ENCODE results near the gene KRT83. TPM values are rescaled to one million over a fixed set of nuclear protein-coding genes. Genes with fewer than 3 reads are reported as not detected.
"Not testable (repeated sequence)": the region's sequence is repeated elsewhere in the genome, so short reads cannot be mapped to it uniquely, and the experiment has no call there.

KRT83 gene
- total and polyA plus RNA-seq, 2 donors (not counting 1 experiment from before 2014, with no cell fraction given): not detected

DNA sequence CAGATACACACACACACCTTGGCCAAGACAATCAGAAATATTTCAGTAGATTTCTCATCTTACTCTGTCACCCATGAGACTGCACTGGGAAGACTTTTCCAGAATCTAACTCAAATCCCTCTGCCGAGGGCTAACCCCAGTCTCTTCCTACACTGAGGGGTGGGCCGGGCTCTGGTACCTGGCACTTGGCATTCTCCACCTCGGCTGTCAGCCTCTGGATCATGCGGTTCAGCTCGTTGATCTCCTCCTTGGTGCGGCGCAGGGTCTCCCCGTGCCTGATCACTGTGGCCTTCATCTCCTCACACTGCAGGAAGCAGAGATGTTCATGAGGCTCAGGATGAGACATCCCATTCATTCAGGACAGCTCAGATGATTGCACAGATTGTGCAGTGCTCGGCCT lies 4.9 kb downstream of the KRT83 start:
- DNase-seq (no peak), ATAC-seq (ENCODE audit: low read depth) (no peak)
- Histone ChIP-seq H3K27me3 (replicated peaks in 1 of 4; ENCODE audit: control extremely low read depth in 1 of 4, control insufficient read depth in 3 of 4, insufficient read depth in 4 of 4, low read length in 3 of 4) (peaks cover 0 to 19% (median 3%) of the 10 kb centered on the region in 4 experiments), H3K4me3 (ENCODE audit: control extremely low read depth in 1 of 5, extremely low read depth in 1 of 5, insufficient read depth in 1 of 5, low read depth in 2 of 5, low read length in 4 of 5) (no peak overlapping the region), H3K79me2 (ENCODE audit: control insufficient read depth, insufficient read depth, low read length) (no peaks in the 10 kb centered on the region), H3K9me3 (ENCODE audit: control extremely low read depth in 1 of 3, control insufficient read depth in 2 of 3, insufficient read depth in 1 of 3, low read length in 2 of 3) (no peaks in the 10 kb centered on the region), H2AFZ (ENCODE audit: insufficient read depth, low read depth, low read length, poor library complexity, severe bottlenecking) (no peak overlapping the region), H3K4me1 (ENCODE audit: control insufficient read depth in 2 of 2, insufficient read depth in 2 of 2, low read length in 2 of 2) (no peaks in the 10 kb centered on the region), H3K9ac (ENCODE audit: low read length) (no peak overlapping the region), H4K20me1 (ENCODE audit: control insufficient read depth, insufficient read depth, low read length, poor library complexity, severe bottlenecking) (no peaks in the 10 kb centered on the region), H3K36me3 (replicated peaks in 1 of 2; ENCODE audit: control extremely low read depth in 1 of 2, control insufficient read depth in 1 of 2, extremely low read depth in 1 of 2, insufficient read depth in 2 of 2, low read length in 1 of 2) (no peaks in the 10 kb centered on the region), H3K4me2 (replicated peaks; ENCODE audit: low read depth, low read length, poor library complexity, severe bottlenecking) (no peak overlapping the region), H3K27ac (ENCODE audit: low read length in 2 of 2) (no peak overlapping the region)
- Mint-ChIP-seq H3K4me1 (no peaks in the 10 kb centered on the region), H3K9me3 (ENCODE audit: insufficient read depth) (no peaks in the 10 kb centered on the region), H3K27me3 (peaks cover 40% of the 10 kb centered on the region), H3K4me3 (no peak overlapping the region), H3K27ac (no peak overlapping the region)
- intact Hi-C loops (cut with micrococcal nuclease): no loop called here
- TF ChIP-seq EZH2 (IDR thresholded peaks at IDR 0.05; ENCODE audit: borderline replicate concordance, insufficient read depth, low read depth, low read length, poor library complexity, severe bottlenecking) (no peak), CTCF (IDR thresholded peaks at IDR 0.05) (no peak)
- ChIA-PET POLR2A (no interaction called here), CTCF (interaction anchor here (0.8 to 1.5 kb wide), 3 partner anchors 9 to 164 kb away, joined by 3 read pairs; no protein-coding TSS in a partner anchor)
- 92% methylated on average over 9 of the region's 9 CpGs for WGBS (ENCODE audit: insufficient coverage)

DNA sequence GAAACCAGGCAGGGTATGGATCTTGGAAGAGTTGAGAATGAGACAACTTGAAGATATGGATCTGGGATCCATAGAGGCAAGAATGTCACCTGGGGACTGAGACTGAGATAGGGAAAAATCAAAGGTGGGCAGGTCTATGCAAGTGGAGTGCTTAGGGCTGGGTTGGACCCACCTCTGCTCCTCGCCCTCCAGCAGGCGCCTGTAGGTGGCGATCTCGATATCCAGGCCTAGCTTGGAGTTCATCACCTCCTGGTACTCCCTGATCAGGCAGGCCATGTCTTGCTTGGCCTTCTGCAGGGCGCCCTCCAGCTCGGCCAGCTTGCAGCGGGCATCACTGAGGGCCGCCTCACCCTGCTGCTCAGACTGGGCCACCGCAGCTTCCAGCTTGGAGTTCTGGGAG lies 5.5 kb downstream of the KRT83 start:
- H3K9me3 ChIP-seq (ENCODE audit: control extremely low read depth in 1 of 3, control insufficient read depth in 2 of 3, insufficient read depth in 1 of 3, low read length in 2 of 3); H3K79me2 ChIP-seq (ENCODE audit: control insufficient read depth, insufficient read depth, low read length); H3K9me3 Mint-ChIP-seq (ENCODE audit: insufficient read depth); POLR2A ChIA-PET; H3K4me3 Mint-ChIP-seq; H3K4me1 ChIP-seq (ENCODE audit: control insufficient read depth in 2 of 2, insufficient read depth in 2 of 2, low read length in 2 of 2); H2AFZ ChIP-seq (ENCODE audit: insufficient read depth, low read depth, low read length, poor library complexity, severe bottlenecking); DNase-seq; intact Hi-C loops (cut with micrococcal nuclease); H3K9ac ChIP-seq (ENCODE audit: low read length); H3K27ac Mint-ChIP-seq; H3K4me2 ChIP-seq (replicated peaks; ENCODE audit: low read depth, low read length, poor library complexity, severe bottlenecking); H3K4me3 ChIP-seq (ENCODE audit: control extremely low read depth in 1 of 5, extremely low read depth in 1 of 5, insufficient read depth in 1 of 5, low read depth in 2 of 5, low read length in 4 of 5); ATAC-seq (ENCODE audit: low read depth); H4K20me1 ChIP-seq (ENCODE audit: control insufficient read depth, insufficient read depth, low read length, poor library complexity, severe bottlenecking); H3K27ac ChIP-seq (ENCODE audit: low read length in 2 of 2); H3K36me3 ChIP-seq (replicated peaks in 1 of 2; ENCODE audit: control extremely low read depth in 1 of 2, control insufficient read depth in 1 of 2, extremely low read depth in 1 of 2, insufficient read depth in 2 of 2, low read length in 1 of 2); H3K4me1 Mint-ChIP-seq: not testable (repeated sequence)
- 68% methylated on average over 4 of the region's 9 CpGs for WGBS (ENCODE audit: insufficient coverage)
- CTCF ChIA-PET: interaction anchor here (0.7 to 1.5 kb wide), 4 partner anchors 9 to 163 kb away, joined by 3 read pairs; no protein-coding TSS in a partner anchor
- peaks cover 41% of the 10 kb centered on the region for H3K27me3 Mint-ChIP-seq
- peaks cover 0 to 21% (median 3%) of the 10 kb centered on the region in 4 experiments for H3K27me3 ChIP-seq (replicated peaks in 1 of 4; ENCODE audit: control extremely low read depth in 1 of 4, control insufficient read depth in 3 of 4, insufficient read depth in 4 of 4, low read length in 3 of 4)
